GM19193 (cell line): ENCODE data around the gene REPS2.

Source experiments
- POLR2A ChIP-seq: IDR thresholded peaks from 4 replicates; pipeline ENCODE4 v1.6.1; 2011; ENCODE audit not compliant: insufficient read depth, insufficient read length; ENCODE audit errors: extremely low read depth

REPS2 gene

GRCh38 chrX:17072721-17073230, 126.3 kb downstream of the REPS2 start:
- no peak for TF ChIP-seq POLR2A

DNA sequence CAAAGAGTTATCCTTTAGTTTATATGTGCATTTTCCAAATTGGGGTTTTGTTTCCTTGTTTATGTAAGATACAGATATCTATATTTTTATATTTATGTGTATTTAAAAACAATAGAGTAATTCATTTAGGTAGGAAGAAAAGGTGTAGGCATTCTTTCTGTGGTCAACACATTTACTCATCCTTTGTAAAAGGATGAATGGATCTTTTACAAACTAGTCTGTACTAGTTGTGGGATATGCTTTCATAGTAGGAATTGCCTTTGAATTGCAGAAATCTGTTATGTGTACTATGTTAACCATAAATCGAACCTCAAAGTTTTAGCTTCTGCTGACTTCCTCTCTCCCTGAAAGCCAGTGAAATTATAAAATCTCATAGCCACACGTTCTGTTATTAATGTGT, 128.5 kb downstream of the REPS2 start:
- TF ChIP-seq POLR2A = no peak

- no peak for TF ChIP-seq POLR2A
These were observed 130.9 kb downstream of the REPS2 start for GRCh38 chrX:17077361-17077760.

GRCh38 chrX:17078031-17078720, 131.7 kb downstream of the REPS2 start:
- no peak for TF ChIP-seq POLR2A

DNA sequence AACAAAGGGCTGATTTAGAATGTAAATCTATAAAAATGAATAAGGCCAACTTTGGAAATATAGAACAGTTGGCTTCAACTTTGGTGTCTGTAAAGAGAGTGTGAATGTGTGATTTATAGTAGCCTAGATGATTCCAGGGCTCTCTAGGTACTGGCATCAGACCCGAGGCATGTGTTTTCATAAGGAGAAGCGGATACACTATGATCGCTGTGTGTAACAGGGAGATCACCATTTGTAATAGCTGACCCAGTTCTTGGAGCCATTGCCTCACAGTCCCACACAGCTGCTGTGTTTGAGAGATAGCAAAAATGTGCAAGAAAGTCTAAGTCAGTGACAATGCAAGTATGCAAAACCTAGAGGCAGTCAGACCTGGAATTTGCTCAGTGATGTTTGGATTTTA, 135.1 kb downstream of the REPS2 start:
- no peak for TF ChIP-seq POLR2A

DNA sequence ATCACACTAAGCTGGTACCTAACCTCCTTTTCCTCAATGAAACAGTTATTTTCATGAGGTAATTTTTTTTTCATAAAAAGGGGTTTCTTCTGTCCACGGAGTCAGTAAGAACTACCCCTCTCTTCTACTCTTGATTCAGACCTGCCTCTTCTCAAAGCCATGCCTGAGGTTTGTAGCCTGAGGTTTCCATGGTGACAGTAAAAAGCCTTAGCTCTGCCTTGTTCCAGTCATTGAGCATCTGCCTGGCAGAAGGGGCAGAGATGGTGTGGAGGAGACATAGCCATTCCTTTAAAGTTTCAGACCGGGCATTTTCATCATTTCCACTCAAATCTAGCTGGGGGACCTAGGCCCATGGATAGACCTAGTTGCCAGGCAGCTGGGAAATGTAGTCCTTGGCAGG, 135.5 kb downstream of the REPS2 start:
- no peak for TF ChIP-seq POLR2A

- no peak for TF ChIP-seq POLR2A
These were observed 136.4 kb downstream of the REPS2 start for GRCh38 chrX:17082831-17083230.

- no peak for TF ChIP-seq POLR2A
These were observed 139.9 kb downstream of the REPS2 start for GRCh38 chrX:17086317-17086716.

- TF ChIP-seq POLR2A = no peak
These were observed 148.7 kb downstream of the REPS2 start for GRCh38 chrX:17095161-17095560.

DNA sequence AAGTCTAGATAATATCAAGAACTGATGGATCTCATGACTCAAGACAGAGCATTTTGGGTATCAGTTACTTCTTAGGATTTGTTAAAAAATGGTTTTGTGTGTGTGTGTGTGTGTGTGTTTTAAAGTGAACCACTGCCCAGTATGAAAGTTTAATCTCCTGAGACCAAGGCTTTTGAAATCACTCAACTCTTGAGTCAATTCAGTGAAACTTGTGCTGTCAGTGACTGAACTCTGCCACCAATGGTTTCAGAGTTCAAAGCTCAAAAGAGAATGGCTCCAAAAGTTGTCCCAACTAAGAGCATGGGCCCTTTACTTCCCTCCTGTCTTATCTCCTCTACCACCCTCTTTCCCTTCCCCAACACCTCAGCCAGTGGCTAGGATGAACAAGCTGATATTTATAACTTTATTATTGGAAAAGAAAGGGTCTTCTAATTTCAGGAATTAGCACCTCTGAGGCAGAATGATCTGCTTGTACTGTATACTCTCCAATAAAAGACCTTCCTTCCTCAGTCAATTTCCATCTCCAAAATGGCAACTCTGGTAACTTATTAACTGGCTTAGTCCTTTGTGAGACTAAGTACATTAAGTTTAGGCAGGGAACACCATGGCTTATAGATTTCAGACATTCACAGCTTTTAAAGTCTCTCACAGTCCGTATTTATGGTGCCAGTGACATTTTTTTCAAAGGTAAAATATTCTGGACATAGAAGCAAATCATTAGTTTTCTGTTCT, 152.2 kb downstream of the REPS2 start:
- TF ChIP-seq POLR2A = no peak

DNA sequence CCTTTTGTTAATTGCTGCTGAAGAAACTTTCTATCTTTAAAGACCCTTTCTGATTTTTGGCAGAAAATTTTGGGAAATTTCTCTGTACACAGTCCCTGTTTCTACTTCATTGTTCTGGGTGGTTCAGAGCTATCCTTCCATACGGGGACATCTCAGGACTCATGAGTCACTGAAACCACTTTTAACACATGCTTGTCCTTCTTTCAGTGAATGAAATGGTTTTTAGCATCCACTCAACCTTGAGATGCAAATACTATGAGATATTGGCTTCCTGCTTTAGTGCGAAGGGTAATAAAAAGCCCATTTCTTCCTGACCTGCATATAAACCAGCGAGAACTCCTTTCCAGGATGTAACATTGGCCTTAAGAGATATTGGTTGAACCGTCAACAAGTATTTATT, 158.0 kb downstream of the REPS2 start:
- no peak for TF ChIP-seq POLR2A

DNA sequence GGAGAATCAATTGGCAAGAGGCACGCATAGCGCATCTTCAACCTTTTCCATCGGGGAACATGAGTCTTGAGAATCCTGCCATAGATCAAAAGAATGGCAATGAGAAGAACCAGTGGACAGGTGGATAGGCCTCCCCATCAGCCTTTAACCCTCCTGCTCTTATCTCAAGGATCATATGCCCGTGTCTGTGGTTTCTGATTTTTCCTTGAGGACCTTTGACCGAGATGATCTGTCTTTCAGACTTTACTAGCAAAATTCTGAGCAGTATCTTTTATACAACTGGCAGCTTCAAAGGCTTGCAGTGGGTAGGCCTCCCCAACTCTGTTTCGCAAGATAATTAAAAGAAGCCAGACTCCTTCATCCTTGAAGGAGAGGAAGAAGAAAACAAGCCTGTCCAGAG, 174.4 kb downstream of the REPS2 start:
- TF ChIP-seq POLR2A = no peak

DNA sequence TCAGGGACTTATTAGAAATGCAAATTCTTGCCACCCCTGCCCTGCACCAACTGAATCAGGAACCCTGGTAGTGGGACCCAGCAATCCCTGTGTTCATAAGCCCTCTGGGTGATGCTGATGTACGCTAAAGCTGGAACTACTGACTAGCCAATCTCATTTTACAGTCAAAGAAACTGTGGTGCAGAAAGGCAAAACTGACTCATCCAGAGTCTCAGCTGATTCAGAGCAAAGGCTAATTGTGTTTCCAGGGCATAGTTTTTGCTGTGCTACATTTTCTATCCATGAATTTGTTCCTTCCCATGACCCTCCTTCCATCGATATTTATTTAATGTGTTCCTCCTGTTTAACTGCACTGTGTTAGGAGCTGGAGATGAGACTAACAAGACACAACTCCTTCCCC, 207.5 kb downstream of the REPS2 start:
- no peak for TF ChIP-seq POLR2A

GRCh38 chrX:17160975-17161374, 214.5 kb downstream of the REPS2 start:
- TF ChIP-seq POLR2A = no peak

DNA sequence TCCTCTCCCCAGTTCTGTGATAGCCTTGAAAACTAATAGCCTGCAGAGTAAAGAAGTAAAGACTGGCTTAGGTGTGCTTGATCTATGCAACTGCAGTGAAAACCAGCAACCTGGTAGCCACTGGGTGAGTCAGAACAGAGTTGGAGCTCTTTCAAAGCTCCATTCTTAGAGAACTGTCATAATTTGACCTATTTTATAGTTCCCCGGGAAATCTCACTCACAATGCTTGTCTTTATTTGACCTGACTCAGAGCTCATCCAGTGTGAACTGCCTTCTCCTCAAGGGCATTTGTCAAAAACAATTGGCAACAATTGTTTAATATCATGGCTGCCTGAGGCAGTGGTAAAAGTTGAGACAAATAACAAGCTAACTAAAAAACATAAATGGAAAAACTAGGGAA, 215.5 kb downstream of the REPS2 start:
- TF ChIP-seq POLR2A = no peak

DNA sequence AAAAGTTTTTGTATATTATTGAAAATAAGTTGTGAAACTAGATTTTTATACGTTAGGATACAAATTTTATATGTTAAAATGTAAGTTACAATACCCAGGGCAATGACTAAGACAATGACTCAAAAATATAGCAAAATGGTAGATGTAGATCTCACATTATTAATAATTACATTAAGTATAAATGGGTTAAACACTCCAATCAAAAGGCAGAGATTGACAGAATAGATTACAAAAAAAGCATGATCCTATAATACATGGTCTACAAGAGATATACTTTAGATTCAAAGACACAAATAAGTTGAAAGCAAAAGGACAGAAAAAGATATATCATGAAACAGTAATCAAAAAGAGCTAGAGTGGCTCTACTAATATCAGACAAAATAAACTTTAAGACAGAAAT, 217.6 kb downstream of the REPS2 start:
- TF ChIP-seq POLR2A = no peak

DNA sequence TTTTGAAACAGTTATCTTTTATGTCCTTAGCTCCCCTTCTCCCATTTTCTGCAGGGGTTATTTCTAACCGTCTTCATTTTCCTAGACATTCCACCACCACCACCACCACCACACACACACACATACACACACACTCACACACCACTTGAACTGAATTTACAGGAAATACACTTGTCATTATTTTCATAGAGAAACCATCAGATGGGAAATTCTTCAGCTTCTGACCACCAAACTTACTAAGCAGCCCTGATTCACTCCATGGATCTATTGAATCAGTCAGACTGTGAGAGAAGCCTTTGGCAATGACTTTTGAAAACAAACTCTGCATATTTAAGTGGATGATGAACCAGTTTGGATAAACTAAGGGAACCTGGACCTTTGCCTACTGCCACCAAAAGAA, 218.5 kb downstream of the REPS2 start:
- no peak for TF ChIP-seq POLR2A

DNA sequence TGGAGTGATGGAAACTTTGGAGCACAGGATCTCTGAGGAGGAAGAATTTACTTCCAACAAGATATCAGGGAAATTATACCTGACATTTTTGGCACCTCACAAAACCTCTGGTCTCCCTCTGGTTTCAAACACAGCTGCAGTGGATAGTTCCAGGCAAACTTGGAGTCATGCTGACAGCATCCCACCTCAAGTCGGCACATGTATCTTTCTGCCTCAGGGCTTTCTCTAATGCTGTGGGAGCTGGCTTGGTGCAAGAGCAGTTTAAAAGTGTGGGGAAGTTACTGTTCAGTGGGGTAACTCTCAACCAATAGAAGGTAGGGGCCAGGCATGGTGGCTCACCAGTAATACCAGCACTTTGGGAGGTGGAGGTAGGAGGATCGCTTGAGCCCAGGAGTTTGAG, 221.5 kb downstream of the REPS2 start:
- TF ChIP-seq POLR2A = no peak
